NCI-H146 treated with DMSO at 0.1 percent for 48 hours (cell line): ENCODE results near the gene GSDME.
"Not testable (repeated sequence)": the region's sequence is repeated elsewhere in the genome, so short reads cannot be mapped to it uniquely, and the experiment has no call there.

Experiments
- DNase-seq: peaks from one replicate; lab custom pipeline; 2025; ENCODE audit not compliant: unreplicated experiment; lab: John Stamatoyannopoulos, UW

The GSDME gene

DNA sequence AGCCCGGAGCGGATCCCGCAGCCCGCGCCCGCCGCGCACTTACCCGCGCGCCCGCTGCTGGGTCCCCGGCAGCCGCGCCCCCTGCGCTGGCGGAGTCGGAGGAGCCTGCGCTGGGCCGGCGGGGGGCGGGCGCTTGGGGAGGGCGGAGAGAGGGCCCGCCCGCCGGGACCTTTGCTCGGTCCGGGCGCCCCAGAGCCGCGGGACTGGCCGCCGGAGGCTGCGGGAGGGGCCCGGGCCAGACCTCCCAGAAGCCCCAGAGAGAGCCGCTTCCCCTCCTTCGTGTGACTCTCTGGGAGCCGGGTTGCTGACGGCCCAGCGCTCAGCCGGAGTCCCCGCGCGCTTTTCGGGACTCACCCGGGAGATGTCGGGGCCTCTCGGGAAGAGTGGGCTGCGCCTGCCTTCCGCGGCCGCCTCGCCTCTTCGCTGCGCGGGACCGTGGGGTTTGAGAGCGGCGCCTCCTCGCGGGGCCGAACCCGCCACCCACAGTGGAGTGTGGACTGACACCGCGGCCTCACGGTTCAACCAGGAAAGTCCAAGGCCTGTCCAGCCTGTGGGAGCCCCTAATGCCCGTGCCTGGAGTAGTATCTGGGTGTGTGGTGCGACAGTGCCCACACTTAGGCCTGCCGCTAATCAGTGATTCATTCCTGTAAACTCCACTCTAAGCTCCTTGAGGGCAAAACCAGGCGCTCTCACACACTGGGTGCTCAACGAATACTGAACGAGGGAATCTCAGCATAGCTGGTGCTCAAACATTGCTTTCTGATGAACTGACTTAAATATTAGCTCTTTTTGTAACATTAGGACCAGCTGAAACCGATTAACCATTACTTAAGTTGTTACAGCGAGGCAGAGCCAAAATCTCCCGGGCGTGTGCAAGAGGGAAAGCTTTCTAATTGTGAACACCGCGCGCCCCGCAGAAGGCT is at the start of gene GSDME:
GSDME (minus strand) TSS at position 112 of the 923 bp plus-strand sequence. CDS start 7,690 bp downstream, outside the sequence.
- DNase-seq: peak; percentile 31

DNA sequence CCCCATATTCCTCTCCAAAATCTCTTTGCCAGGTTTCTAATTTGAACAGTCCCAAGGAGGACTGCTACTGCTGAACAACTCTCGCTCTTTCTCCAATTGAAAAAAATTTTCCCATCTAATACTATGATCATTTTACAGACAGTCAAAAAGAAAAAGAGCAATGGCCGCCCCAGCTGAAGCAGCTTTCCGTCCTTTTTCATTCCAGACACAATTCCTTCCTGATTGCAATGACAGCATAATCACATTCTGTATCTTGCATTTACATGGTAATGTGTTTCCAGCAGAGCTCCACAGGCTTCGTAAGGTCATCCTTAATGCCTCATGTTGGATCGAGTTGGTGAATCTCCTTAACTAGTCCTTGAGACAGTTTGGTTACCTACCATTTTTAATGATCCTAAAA is 45.0 kb upstream of the GSDME start:
- DNase-seq: no peak

DNA sequence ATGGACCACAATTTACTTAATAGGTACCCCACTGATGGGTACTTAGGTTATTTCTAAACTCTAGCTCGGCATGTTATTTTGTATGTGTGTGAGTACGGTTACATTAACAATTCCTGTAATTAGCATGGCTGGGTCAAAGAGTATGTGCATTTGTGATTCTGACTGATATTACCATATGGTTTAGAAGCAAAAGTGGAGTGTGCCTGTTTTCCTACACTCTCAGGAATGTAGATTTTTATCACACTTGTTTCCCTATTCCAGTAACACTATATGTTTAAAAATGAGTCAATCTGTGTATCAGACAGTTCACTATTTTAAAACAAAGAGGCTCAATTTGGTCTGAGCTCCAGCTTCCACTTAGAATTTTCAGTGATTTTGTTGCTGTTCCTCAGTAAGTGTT is 44.6 kb upstream of the GSDME start:
- DNase-seq: no peak

DNA sequence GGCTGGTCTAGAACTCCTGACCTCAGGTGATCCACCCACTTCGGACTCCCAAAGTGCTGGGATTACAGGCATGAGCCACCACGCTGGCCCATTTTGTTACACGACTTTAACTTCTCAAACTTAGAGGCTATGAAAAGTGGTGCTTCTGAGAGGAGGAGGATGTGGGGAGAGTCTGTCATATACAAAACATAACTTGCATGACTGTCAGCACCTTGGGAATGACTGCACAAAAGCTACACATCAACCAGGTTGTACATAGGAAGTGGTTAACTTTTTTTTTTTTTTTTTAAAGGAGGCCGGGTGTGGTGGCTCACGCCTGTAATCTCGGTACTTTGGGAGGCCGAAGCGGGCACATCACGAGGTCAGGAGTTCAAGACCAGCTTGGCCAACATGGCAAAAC is 43.4 kb upstream of the GSDME start:
- DNase-seq: no peak

DNA sequence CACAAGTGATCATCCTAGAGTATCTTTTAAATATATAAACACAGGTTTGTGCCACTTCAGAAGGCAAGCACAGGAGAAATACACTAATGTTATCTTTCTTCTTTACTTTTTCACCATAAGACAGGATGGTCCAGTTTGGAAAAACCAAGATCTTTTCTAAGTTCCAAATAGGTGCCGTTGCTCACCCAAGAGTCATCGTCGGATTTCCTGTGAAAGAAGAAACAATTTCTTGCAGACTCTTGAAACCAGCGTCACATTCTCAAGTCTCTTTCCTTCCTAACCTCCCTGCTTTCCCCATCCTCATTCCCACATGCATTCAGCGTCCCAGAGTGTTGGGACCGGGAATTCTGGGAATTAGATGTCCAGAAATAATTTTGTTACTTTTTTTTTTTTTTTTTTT is 42.8 kb upstream of the GSDME start:
- DNase-seq: no peak

DNA sequence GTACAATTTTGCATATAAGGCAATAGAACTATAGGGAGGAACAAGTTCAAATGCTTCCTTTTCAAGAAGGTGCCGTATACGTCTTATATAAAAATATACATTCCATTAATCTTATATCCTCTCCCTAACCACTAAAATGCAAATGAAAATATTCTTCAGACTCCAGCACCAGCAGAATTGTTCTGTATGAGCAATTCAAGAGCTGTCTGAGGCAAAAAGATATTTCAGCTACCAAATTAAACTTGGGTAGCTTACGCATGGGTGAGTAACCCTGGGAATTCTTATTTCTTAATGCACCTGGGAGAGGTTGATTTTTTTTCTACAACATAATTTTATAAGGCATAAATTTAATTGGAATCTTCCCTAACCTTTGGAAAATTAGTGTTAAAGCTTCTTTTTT is 42.2 kb upstream of the GSDME start:
- DNase-seq: no peak

DNA sequence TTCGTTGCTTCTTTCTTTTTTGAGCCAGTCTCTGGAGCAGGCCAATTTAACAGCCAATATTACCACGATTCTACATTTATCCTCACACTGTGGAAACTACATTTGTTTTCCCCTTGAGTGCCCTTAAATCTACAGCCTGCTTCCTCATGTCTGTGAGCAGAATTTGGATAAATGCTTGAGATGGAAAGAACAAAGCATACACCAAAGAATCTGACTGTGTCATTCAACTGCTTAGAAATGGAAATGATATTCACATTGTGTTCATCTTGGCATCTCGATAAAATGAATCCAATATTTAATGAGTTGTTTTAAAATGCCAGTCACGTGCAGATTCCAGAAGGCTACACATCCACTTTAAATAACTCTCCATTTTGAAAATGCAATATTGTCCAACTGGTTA is 41.0 kb upstream of the GSDME start:
- no peak for DNase-seq

DNA sequence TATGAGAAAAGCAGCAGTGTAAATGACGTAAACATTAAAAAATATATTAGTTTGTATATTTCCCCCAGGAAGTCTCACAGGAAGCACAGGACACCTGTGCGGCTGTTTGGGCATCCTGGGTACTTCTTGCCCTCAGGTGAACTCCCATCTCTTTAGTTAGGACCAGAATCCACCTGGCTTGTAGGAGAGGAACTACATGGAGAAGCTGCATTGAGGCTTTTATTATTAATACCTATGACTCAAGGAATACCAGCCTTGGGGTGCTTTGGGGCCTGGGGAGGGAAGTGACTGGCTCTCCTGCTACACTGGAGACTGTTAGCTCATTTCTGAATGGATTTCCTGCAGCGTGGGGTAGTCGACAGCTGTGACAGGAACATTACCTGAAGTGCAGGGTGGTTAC is 40.0 kb upstream of the GSDME start:
- no peak for DNase-seq

DNA sequence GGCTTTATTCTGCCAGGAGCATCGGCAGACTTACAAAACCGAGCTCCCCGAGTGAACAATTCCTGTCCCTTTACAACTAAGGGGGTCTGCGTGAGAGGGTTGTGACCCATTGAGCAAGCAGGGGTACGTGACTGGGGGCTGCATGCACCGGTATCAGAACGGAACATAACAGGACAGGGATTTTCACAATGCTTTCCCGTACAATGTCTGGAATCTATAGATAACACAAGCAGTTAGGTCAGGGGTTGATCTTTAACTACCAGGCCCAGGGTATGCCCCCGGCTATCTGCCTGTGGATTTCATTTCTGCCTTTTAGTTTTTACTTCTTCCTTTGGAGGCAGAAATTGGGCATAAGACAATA is 38.1 kb upstream of the GSDME start:
- DNase-seq: no peak

DNA sequence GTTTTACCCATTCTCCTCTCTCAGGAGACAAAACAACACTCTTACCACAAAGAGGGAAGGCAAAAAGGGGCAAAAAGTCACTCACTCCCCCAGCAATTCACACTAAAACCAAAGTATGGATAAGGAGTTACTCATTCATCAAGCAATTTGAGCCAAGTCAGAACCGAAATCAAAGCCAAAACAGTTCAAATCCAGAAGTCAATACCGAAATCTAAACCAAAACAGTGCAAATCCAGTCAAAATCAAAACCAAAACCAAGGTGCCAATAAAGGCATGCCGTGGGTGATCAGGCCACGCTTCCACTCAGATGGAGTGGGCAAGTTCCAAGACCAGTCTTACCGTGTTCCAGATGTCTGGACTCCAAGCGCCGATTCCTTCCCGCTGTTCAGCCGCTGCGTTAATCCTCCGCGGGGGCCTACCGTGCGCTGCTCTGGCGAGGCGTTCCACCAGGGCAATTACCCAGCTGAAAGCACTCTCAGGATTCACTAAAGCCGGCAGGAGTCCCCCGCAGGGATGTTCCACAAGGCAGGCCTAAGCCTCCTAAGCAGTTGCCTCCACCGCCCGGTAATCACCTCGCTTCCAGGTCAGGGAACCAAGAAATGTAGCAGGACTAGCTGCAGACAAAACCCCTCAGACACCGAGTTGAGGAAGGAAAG is 37.6 kb upstream of the GSDME start:
- not testable (repeated sequence) for DNase-seq

DNA sequence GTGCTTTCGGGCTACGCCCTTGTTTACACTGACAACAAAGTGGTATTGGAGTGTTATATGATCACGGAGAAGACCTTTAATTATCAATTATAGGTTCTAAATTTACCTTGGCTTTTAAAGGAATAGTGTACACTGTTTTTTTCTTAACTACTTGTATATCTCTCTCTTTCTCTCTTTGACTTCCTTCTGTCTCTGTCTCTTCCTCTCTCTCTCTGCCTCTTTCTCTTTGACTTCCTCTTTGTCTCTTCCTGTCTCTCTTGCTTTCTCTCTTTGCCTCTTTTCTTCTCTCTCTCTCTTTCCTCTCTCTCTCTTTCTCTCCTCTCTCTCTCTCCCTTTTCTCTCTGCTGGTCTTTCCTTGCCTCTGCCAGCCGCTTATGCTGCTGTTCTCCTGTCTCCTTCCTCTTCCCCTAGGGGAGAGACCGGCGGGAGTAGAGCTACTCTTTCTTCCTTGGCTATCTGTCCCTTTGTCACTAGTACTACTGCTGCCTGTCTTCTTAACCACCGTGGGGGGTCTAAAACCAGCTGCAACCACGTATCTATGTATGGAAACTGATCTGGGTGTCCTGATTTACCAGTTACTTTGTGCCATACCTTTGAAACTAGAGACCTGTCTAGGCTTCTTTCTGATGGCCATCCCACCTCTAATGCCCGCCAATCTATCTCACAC is 36.9 kb upstream of the GSDME start:
- DNase-seq: no peak

DNA sequence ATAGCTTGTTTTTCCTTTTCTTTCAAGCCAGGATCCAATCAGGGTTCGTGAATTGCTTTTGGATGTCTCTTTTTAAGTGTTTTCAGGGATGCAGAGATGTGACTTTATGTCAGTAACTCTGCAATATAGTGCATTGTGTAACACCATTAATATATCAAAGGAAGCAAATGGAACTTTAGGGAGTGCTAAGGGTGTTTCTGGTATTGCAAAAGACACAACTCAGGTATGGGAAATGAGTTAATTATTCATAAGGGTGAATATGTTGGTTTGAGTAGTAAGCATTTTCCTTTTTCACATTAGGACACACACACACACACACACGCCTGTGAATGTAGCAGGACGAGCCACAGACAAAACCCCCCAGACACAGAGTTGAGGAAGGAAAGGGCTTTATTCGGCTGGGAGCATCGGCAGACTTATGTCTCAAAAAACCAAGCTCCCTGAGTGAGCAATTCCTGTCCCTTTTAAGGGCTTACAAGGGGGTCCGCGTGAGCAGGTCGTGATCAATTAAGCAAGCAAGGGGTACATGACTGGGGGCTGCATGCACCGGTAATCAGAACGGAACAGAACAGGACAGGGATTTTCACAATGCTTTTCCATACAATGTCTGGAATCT is 31.8 kb upstream of the GSDME start:
- DNase-seq: no peak

DNA sequence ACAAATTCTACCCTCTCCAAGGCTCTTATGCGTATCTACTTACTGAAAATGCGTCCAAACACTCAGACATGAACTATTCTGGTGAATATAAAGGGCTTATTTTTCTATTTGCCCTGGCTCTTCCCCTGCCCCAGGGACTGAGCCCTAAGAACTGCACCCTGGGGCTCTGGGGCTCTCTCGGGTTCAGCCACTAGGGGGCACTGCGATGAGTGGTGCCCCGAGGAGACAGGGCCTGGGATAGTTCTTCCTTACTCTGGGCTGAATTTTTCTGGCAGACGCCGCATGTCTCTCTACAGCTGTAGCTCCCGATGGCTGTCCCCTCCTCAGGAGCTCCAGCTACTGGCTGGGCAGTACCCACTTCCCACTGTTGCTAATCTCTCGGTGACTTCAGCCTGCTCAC is 30.8 kb upstream of the GSDME start:
- DNase-seq: no peak

DNA sequence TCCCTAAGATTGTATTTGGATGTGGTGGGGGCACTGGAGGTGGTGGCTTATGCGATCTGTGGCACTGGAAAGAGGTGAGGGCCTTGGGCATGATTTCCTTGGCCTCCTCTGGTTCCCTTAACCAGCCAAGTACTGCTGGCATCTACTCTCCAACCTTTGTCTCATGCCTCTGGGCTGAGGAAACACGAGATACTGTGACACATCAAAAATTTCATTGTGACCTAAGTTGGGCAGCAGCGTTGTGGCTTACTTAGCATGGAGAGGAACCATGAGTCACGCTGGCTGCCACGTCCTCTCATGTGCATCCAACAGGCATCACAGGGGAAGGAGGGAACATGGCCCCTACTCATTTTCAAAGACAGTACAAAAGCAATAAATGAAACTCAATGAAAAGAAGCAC is 29.7 kb upstream of the GSDME start:
- DNase-seq: no peak

DNA sequence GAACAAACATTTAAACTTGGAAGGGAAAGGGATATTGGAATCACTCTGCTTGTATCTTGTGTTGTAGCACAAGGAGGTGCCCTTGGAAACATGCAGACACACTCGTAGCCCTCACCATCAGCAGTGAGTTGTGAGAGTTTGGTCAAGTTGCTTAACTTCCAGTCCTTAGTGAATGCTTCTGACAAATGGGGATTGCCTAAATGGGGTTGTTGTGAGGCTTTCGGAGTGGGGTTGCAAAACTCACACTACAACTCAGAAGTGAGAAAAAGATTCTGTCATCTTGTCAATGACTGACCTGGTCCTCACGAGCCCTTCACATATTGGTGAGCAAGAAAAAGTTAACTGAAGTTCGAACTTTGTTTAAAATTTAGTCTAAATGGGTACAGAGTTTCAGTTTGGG is 29.0 kb upstream of the GSDME start:
- no peak for DNase-seq

DNA sequence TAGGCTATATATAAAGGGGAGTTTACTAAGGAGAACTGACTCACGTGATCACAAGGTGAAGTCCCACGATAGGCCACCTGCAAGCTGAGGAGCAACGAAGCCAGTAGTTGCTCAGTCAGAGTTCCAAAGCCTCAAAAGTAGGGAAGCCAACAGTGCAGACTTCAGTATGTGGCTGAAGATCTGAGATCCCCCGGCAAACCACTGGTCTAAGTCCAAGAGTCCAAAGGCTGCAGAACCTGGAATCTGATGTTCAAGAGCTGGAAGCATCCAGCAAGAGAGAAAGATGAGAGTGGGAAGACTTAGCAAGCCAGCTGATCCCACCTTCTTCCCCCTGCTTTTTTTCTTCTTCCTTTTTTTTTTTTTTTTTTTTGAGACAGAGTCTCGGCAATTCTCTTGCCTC is 27.0 kb upstream of the GSDME start:
- DNase-seq: no peak

DNA sequence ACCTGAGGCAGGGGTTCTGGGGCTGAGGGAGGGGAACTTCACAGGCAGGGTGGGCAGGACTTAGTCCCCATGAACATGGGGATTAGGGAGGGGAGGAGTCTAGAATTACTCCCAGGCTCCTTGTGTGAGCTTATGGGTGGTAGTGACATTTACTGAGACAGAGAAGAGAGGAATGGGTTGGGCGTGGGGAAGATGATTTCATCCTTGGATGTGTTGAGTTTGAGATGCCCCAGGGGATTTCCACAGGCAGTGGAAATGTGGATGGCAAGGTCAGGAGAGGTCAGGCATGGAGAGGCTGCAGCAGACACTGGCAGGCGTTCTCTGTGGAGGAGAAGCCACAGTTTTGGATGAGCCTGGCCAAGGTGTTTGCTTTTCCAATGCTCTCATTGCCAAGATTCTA is 26.4 kb upstream of the GSDME start:
- DNase-seq: no peak

DNA sequence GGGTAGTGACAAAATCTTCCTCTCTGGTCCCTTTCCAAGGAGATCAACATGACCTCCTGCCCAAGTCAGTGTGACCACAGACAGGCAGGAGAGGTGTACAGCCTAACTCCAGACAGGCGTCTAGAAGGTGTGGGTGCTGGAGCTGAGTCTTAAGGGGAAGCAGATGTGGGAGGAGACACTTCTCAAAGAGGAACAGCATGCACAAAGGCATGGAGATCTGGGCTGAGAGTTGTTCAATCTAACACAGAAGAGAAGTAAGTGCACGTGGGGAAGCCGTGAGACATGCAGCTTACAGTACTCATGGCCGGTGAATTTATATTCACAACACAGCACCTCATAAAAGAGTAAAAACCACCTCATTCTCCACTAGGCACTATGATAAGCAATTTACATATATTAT is 23.8 kb upstream of the GSDME start:
- no peak for DNase-seq

DNA sequence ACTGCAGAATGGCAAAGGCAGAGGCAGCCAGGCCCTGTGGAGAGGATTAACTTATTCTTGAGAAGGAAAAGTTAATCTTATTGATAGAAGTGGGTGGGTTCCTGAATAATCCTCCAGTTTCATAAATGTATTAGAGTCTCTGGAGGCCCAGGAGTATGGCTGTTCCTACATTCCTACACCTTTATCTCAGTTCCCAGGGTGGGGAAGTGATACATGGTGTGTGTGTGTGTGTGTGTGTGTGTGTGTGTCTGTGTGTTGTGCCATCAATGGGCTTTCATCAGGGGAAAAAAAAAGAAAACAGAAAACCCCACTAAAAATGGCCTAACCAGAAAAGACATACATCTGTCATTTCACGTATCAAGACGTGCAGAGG is 22.0 kb upstream of the GSDME start:
- DNase-seq: no peak

DNA sequence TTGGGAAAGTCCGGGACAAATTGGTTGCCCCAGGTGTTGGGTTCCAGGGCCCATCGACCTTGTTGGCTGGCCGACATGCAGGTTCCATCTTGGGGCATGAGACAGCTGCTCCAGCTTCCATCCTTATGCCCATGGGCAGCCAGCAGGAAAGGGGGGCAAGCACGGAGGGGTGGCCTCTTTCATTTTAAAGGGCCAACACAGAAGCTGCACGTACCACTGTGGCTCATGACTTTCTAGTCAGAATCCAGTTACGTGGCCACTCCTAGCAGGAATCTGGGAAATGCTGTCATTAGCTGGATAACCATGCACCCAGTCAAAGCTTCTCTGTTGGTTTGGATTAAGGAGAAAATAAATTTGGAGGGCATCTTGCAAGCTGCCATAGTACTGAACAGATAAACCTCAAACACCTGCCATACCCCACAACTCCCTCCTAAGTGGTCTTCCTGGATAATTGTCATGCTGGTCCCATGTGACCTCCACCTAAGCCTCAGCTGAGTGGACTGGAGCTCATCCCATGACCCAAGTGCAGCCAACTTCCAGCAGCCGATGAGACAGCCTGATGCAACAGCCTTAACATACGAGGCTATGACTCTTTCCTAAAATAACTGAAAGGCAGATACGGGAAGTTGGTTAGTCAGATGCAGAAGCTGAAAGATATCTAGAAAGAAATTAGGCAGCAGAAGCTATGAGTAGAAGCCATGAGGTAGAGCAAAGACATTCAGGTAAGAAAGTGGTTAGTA is 21.4 kb upstream of the GSDME start:
- DNase-seq: no peak

DNA sequence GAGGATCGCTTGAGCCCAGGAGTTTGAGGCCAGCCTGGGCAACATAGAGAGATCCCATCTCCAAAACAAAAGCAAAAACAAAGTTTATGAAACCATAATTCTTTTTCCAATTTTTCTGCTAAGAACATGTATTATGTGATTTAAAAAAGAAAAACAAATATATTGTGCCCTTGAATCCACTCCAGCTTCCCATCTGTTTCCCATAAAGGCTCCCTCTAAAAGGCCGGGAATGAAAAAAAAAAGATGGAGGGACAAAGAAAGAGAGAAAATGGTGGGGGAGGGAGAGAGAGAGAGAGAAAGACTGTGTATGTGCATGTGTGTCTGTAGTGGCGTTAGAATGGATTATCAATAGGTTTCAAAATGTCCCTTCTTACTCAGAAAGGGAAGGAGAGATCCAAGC is 20.5 kb upstream of the GSDME start:
- no peak for DNase-seq
